CD4-positive, alpha-beta T cell treated with Interferon gamma for 1 hour (primary cell): ENCODE data around the gene RGS14.
"Not testable (repeated sequence)": the region's sequence is repeated elsewhere in the genome, so short reads cannot be mapped to it uniquely, and the experiment has no call there.

Experiments used
- DNase-seq: peaks from one replicate; pipeline ENCODE4 v3.0.0-alpha.2; 2020

RGS14 gene

DNA sequence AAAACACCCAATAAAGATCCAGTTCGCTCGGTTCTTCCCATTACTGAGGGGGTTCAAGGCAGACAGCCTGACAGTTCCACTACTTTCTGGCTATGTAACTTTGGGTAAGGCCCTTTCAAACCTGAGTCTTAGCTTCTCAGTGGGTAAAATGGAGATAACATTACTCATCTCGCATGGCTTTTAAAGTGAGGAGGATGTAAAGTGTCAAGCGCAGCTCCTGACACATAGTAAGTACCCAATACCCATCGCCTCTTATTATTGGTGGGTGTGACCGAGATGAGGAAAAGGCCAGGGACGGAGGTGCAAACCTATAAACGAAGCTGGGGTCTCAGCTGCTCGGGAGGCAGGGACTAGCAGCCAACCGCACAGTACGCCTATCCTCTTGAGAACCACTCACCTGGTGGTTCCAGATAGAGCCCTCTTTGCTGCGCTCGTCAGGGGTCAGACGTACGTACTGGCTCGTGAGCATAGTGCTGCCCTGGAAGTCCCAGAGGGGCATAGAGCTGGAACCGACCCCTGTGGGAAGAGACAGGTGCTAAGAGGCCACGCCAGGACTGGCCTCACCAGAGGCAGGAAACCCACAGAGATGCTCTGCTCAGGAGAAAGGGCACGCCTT is 6.8 kb upstream of the RGS14 start:
- DNase-seq: no peak

GRCh38 chr5:177351392-177352329 is 6.1 kb upstream of the RGS14 start, which contains the start of gene LMAN2:
LMAN2 (minus strand) TSS chr5:177351668; CDS start chr5:177351647, 21 bp downstream.
- peak; percentile 92 for DNase-seq

DNA sequence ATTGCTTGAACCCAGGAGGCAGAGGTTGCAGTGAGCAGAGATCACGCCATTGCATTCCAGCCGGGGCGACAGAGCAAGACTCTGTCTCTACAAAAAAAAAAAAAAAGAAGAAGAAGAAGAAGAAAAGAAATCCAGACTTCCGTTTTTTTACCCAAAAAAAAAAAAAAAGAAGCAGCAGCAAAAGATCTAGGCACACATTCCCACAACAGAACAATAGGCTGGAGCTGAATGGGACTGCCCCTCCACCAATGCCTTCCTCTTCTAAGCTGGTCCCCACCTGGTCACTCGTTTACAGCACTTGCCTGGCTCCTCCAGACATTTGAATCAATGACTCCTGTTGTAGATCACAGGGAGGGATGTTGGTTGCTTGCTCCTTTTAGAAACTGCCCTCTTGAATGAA is 4.6 kb upstream of the RGS14 start:
- no peak for DNase-seq

- no peak for DNase-seq
These were observed 3.5 kb upstream of the RGS14 start for GRCh38 chr5:177354256-177354655.

- DNase-seq: no peak
These were observed 3.0 kb upstream of the RGS14 start for GRCh38 chr5:177354711-177355110.

GRCh38 chr5:177355162-177355867 is 2.4 kb upstream of the RGS14 start:
- DNase-seq: no peak

DNA sequence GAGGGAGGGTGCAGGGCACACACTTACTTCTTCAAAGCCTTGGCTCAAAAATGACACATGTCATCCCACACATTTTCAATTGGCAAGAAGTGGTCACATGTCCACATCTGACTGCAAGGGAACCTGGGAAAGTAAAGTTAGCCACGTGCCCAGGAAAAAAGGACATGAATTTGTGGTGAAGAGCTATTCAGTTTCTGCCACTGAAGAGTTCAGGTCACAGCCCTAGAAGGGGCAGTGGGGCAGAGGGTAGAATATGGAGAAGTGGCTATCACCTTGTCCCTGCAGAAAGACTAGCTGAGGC is 1.9 kb upstream of the RGS14 start:
- no peak for DNase-seq

GRCh38 chr5:177356746-177357145 is 978 bp upstream of the RGS14 start:
- DNase-seq: no peak

DNA sequence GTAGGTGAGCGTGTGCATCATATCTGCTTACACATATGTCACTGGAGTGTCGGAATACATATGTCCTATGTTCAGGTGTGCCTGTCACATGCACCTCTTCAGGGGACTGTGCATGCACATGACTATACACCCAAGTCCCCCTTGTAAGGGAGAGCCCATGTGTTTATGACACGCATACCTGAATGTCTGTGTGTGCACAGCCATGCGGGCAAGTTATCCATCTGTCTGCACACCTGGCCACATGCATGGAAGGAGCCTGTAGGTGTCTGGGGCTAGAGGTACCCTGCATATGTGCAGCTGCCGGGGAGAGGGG is 622 bp upstream of the RGS14 start:
- DNase-seq: no peak

- DNase-seq: no peak
These were observed 671 bp downstream of the RGS14 start for GRCh38 chr5:177358370-177358819.

DNA sequence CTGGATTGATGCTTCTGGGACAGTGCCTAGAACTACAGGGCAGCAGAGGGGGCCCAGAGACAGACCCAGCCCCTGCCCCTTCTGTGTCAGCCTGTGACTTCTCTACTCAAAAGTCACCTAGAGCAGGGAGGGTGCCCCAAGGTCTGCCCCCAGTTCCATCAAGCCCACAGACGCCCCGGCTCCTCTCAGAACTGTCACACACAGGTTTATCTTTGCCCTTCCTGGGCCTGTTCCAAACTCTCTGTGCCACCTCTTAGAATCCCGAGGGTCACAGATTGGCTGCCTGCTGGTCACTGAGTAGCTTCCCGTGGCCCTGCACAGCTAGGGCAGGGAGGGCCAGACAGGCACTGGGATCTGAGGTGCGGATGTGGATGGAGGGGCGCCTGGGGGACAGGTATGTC is 1.7 kb downstream of the RGS14 start:
- no peak for DNase-seq

DNA sequence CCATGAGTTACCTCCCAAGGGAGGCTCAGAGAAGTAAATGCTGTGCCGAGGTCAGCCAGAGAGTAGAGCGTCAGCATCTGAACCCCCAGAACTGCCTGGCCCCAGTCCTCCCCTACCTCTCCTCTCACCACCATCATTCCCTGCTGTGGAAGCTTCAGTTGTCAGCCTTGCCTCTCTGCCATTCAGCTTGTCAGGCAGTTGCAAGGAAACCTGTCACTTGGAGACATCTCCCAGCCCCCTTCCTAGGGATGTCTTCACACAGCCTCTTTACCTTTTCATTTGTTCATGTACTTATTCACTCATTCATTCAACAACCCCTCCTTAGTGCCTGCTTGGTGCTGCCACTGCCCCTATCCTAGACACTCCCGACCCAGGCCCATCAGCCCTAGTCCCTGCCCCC is 2.1 kb downstream of the RGS14 start:
- DNase-seq: no peak

DNA sequence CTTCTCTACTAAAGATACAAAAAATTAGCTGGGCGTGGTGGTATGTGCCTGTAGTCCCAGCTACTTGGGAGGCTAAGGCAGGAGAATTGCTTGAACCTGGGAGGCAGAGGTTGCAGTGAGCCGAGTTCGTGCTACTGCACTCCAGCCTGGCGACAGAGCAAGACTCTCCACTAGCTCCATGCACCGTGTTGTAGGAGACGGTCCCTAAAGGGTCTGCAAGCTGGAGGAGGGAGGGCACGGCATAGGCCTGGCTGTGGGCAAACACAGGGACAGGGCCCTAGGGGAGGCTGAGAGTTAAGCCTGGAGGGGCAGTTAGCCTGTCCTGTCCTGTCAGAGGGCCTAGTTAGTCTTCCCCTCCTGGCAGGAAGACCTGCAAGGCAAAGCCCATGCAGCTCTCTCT is 3.0 kb downstream of the RGS14 start:
- not testable (repeated sequence) for DNase-seq

DNA sequence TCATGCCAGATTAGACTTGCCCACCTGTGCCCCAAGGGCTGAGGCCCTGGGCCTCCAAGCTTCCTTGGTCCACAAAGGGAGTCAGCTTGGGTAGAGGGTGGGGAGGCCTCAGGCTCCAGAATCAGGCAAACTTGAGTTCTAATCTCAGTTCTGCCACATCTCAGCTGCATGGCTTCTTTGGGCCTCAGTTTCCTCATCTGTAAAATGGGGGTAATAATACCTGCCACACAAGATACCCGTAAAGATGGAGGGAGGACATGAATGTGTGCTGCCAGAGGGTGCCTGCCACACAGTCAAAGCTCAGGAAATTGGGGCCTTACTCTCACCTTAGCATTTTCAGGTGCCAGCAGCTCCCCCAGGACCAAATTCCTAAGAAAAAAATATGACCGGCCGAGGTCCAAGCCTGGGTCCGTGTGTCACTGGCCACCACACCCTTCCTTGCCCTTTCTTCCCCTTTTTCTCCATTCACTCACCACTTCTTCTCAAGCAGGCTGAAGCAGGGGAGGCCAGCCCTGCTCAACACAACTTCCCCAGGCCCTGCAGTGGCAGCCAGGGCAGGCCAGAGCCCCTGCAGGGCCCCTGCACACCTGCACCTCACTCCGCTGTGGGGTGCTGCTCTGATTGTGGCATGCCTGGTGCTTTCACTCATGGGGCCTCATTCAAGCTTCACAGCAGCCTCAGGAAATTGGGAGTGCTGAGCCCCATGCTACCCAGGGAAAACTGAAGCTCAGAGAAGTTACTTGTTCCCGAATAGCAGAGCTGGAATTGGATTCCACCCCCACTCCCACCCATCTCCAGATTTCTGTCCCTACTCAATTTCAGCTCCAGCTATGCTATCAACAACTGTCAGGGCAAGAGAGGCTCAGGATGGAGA is 3.9 kb downstream of the RGS14 start:
- peak; percentile 38 for DNase-seq

DNA sequence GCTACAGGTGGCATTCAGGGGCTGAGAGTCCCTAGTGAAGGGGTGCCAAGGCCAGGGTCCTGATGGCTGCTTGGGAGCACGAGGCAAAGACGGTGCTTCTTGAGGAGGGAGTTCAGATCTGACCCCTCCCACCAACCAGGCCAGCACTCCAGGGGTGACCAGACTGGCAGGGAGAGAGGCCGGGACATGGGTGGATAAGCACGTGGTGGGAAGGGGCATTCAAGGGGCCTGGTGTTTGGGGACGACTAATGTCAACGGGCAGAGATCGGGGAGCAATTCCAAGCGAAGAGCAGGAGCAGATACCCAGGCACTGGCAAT is 4.5 kb downstream of the RGS14 start:
- DNase-seq: no peak

- peak; percentile 66 for DNase-seq
These were observed 5.1 kb downstream of the RGS14 start for GRCh38 chr5:177362610-177363507.

GRCh38 chr5:177363565-177363964 is 5.8 kb downstream of the RGS14 start:
- DNase-seq: no peak

DNA sequence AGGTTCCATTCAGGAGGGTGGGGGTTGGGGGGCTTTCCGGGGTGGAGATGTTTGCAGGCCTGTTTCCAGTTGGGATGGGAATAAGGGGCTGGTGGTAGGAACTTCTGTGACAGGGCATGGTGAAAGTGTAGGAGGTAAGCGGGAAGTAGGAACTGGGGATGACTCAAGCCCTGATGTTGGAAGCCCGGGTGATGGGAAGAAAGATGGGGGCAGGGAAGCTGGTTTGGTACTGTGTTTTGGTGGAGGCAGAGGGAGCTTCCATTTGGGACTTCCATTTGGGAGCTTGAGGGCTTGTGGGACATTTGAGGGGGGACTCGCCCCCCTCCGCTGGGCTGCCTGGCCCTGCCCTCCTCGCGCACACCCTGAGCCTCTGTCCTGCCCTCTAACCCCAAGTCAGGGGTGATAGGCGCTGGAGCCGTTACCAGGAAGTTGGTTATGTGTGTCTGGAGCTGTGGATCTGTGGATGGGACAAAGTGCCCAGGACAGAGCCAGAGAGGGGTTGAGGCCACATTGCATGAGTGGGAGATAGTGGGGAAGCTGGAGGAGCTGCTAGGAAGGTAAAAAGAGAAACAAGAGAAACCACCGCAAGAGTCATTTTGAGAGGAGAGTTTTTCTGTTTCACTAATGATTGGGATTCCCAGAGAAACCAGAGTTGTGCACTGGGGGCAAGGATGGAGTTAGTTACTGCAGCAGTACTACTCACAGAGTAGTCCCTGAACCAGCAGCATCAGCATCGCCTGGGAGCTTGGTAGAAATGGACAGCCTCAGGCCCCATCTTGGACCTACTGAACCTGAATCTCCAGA is 6.6 kb downstream of the RGS14 start:
- DNase-seq: no peak

DNA sequence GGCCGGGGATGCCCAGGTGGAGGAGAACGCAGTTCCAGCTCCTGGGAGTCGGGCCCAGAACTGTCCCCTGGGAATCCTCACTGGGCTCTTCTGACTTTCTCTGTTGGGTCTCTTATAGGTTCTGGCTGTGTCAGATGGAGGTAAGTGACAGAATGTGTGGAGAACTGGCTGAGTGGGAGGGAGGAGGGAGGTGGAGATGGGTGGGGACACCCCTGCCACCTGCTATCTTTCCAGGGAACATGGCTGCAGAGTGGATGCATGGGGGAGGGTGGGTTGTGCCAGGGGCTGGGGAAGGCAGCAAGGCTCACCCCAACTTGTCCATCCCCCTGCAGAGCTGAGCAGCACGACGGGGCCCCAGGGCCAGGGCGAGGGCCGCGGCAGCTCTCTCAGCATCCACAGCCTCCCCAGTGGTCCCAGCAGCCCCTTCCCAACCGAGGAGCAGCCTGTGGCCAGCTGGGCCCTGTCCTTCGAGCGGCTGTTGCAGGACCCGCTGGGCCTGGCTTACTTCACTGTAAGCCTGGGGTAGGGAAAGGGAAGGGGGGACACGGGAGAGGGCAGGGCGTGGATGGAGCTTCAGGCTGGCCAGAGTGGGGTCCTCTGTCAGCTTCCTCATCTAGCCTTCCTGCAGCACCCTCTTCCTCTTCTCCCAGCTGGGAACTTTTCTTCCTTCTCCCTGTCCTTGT is 8.3 kb downstream of the RGS14 start:
- DNase-seq: no peak

GRCh38 chr5:177366528-177367322 is 9.0 kb downstream of the RGS14 start:
- DNase-seq: no peak
